Activated naive CD8-positive, alpha-beta T cell treated with anti-CD3 and anti-CD28 coated beads, Interleukin-2, amount 50 U/mL, for 16 hours (primary cell): ENCODE results near the gene FBXL13.
"Not testable (repeated sequence)": the region's sequence is repeated elsewhere in the genome, so short reads cannot be mapped to it uniquely, and the experiment has no call there.

Experiments
- DNase-seq: peaks from one replicate; pipeline ENCODE4 v3.0.0-alpha.2; 2020; ENCODE audit warnings: low read depth, low spot score

Gene FBXL13

GRCh38 chr7:103023578-103023977 lies 51.0 kb downstream of the FBXL13 start:
- not testable (repeated sequence) for DNase-seq

- DNase-seq = not testable (repeated sequence)
Observed at GRCh38 chr7:103021490-103021889, 53.1 kb downstream of the FBXL13 start.

GRCh38 chr7:103020876-103021275 lies 53.7 kb downstream of the FBXL13 start:
- DNase-seq = not testable (repeated sequence)

- DNase-seq = not testable (repeated sequence)
Observed at GRCh38 chr7:103018295-103018694, 56.3 kb downstream of the FBXL13 start.

DNA sequence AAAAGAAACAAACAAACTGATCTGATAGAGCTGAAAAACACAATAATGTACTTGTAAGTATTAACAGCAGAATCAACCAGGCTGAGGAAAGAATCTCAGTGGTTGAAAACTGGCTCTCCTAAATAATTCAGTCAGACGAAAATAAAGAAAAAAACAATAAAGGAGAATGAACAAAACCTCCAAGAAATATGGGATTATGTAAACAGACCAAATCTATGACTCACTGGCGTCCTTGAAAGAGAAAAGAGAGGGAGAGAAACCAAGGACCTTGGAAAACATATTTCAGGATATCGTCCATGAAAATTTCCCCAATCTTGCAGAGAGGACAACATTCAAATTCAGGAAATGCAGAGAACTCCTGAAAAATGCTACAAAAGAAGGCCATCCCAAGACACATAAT lies 62.9 kb downstream of the FBXL13 start:
- no peak for DNase-seq

DNA sequence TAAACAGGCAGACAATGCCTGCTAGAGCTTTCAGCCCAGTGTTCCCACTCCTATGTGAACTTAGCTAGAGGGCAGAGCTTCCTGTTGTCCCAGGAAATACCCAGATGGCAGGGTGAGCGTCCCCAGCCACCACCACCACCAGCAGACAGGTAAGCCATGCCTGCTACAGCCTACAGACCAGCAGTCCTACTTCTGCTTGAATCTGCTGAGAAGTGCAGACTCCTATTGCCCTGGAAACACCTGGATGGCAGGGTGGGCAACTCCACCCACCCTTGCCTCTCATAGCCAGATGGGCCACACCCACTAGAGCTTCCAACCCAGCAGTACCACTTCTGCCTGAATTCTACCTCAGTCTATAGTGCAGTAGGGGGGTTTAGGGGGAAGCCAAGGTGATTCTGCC lies 64.4 kb downstream of the FBXL13 start:
- no peak for DNase-seq

GRCh38 chr7:103009466-103010185 lies 65.0 kb downstream of the FBXL13 start:
- no peak for DNase-seq

GRCh38 chr7:103003004-103003403 lies 71.6 kb downstream of the FBXL13 start:
- DNase-seq = no peak

DNA sequence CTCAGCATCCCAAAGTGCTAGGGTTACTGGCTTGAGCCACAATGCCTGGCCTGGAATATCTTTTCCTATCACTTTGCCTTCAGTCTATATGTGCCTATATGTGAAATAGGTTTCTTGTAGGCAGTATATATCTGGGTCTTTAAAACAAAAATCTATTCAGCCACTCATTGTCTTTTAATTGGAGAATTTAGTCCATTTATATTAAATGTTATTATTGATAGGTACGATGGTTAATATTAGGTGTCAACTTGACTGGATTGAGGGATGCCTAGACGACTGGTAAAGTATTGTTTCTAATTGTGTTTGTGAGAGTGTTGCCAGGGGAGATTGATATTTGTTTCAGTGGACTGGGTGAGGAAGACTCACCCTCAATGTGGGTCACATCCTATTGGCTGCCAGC lies 73.4 kb downstream of the FBXL13 start:
- DNase-seq = no peak

DNA sequence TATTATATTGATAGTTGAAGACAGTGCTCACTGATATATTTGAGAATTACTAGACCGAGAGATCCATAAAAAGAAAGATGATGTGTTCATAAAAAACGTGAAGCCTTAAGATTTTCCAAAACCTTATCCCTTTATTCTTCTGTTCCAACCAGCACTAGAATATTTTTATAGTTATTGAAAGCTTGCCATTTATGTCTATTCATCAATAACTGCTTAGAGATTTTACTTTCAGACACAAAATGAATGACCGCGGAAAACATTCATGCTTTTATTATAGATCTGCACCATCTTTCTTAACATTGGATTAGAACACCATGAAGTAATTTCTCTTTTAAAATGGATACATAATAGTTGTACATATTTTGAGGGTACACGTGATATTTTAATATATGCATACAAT lies 77.6 kb downstream of the FBXL13 start:
- DNase-seq = no peak

GRCh38 chr7:102995609-102996008 lies 79.0 kb downstream of the FBXL13 start:
- not testable (repeated sequence) for DNase-seq

GRCh38 chr7:102994567-102994966 lies 80.0 kb downstream of the FBXL13 start:
- DNase-seq = no peak

- DNase-seq = no peak
Observed at GRCh38 chr7:102993718-102994029, 80.9 kb downstream of the FBXL13 start.

GRCh38 chr7:102992938-102993717 lies 81.5 kb downstream of the FBXL13 start:
- no peak for DNase-seq

DNA sequence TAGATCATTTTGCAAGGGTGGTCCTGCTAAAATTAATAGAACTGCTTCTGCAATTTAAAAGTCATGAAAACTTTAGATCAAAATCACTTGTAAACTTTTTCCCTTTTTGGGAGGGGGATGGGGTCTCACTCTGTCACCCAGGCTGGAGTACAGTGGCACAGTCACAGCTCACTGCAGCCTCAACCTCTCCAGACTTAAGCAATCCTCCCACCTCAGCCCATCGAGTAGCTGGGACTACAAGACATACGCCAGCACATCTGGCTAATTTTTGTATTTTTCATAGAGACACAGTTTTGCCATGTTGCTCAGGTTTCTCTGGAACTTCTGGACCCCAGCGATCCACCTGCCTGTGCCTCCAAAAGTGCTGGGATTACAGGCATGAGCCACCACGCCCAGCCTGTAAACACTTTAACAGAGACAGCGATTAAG lies 82.1 kb downstream of the FBXL13 start:
- DNase-seq = no peak

GRCh38 chr7:102991540-102992214 lies 82.9 kb downstream of the FBXL13 start:
- no peak for DNase-seq

DNA sequence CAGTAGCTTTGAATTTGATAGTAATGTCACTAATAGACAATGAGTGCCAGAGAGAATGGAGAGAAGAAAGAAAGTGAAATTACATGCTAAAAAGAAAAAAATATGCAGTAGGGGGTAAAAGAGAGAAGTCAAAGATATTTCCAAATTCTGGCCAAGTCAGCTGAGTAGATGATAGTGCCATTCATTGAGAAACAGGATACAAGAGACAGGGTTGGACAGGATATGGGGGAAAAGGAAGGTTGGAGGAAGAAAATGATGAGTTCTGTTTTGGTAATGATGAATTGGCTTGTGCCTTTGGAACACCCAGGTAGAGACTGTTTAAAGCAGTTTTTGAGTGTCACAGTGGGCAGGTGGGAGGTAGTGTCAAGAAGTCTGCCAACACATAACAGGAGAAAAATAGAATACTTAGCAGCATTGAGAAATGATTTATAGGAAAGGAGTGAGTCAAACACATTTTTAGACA lies 83.5 kb downstream of the FBXL13 start:
- no peak for DNase-seq

DNA sequence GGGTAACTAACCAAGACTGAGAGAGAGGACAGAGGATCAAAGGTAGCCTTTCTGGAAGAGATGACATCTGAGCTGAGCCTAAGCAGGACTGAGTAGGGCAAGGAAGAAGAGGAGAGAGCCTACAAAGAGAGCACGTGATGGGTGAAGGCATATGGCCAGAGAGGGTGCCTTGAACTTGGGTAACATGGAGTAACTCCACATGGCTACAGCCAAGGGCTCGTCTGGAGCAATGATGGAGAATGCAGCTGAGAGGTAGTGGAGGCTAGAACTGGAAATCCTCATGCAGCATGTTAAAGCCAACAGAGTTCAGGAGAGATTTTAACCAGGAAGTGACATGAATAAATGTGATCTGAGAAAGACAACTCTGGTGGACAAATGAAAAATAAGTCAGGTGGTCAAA lies 84.0 kb downstream of the FBXL13 start:
- no peak for DNase-seq

GRCh38 chr7:102988631-102989560 lies 85.7 kb downstream of the FBXL13 start:
- DNase-seq = no peak

- DNase-seq = no peak
Observed at GRCh38 chr7:102988088-102988487, 86.5 kb downstream of the FBXL13 start.

DNA sequence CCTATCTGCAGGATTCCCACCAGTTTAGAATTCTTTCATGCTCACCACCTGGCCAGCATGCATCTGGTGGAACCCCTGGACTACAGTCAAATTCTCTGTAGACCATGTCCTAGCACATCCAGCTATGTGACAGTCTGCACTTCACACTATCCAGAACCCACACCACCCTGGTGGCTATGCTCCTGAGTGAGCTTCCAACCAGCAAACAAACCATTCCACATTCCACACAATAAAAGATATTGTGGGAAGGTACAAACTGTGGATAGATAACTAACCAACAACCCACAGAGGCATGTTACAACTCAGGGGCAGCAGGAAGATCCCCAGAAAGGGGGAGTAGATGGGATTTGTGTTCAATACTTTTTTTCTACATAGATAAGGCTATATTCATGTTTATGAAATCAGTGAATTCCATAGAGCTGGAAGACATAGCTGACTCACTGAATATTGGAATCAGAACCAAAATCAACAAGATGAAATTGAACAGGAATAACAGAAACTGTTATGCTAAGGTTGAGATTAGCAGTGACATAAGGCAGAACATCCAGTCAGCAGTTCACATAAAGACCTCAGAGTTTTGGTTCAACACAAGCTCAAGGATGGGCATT lies 89.3 kb downstream of the FBXL13 start:
- no peak for DNase-seq
